CD4-positive, alpha-beta T cell treated with Interleukin-21 for 1 hour (primary cell): ENCODE data around the gene DHRS9.

ENCODE experiments used
- DNase-seq: peaks from one replicate; pipeline ENCODE4 v3.0.0-alpha.2; 2020

The DHRS9 gene

GRCh38 chr2:169136885-169137534 lies 67.6 kb downstream of the DHRS9 start:
- no peak for DNase-seq

DNA sequence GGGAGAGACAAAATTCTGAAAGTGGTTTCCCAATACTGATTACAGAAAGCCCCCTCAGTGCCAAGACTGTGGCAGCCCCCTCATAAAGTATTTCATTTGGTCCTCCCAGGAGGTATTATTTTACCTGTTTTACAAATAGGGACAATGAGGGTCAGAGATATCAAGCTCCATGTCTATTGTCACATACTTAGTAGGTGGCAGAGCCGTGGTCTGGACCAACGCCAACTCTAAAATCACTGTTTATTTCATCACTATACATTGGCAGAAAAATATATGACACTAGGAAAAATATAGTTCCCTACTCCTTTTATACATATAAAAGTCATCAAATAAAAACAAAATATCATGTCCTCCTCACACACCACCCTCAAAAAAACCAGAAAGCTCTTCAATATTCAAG lies 68.6 kb downstream of the DHRS9 start:
- no peak for DNase-seq

DNA sequence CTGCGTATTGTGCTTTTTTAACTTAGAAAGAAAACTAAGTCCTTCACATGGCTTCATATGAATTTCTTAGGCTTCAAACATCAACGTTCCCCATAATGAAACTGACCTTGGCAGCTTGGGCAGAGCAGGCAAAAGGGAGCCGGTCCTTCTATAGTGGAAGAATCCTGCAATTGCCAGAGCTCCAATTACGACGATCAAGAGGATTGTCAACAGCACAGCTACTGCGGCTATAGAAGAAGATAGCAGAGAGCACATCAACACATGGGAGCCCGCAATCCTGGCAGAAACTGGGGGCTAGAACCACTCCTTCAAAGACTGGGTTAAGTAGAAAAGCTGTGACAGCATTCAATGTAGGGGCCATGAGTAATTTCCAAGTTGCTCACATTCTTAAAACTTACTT lies 69.8 kb downstream of the DHRS9 start:
- DNase-seq: no peak

DNA sequence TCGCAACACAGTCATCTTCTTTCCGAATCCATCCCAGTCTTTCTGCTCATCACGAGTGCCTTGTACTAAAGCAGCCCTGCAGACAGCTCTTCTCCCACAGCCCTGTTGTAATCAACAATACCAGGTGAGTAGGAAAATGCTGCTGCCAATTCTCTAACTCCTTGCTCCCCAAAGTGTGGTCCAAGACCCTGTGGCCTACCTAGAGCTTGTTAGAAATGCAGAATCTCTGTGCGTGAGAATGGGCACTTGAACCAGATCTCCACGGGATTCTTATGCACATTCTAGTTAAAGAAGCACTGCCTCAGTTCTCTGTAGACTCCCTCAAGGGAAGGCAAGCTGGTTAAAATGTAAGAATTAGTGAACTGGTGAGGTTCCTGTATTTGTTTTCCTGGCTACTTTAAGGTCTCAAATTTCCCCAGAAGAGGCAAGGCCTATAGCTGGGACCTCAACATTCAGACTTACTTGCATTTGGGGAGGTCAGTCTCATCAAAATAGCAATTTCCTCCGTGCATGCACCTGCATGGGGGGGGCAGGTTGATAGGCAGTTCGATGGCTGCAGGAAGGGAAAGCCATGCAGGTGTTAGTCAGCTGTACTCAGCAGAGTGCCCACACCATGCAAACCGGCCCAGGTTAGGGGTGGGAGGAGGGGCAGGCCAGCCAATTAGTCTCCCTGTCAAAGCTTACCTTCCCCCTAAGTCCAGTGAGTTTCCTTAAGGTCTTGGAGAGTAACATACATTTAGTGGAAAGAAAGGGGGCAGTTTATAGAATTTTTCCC lies 70.8 kb downstream of the DHRS9 start:
- DNase-seq: no peak

GRCh38 chr2:169141713-169142352 lies 72.5 kb downstream of the DHRS9 start:
- peak; percentile 58 for DNase-seq

DNA sequence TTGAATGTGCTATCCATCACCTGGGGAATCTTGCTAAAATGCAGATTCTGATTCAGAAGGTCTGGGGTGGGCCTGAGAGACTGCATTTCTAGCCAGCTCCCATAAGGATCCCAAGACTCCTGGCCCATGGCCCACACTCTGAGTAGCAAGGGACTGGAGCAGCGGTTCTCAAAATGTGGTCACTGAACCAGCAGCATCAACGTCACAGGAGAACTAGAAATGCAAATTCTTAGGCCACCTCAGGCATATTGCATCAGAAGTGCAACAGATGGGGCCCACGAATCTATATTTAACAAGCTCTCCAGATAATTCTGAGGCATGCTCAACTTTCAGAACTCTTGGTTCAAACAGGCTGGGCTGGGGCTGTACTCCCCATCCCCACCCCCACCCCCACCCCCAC lies 74.6 kb downstream of the DHRS9 start:
- no peak for DNase-seq
